ENCODE measurements around the gene ZNF90.

DNA sequence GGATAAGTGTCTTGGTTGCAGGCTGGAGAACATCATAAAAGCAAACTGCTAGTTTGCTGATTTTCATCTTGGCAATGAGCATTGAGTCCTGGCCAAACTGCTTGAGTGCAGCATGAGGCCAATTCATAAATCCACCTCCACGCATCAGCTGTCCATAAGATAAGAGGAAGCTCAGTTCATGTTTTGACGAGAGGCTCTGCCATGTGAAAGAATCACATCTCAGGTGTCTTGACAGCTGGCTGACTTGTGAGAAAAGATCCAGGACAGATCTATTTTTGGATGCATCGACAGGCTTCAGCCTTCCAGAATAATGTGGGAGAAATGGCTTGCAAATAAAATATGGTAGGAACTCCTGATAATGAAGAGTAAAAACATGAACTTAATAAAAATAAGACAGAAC, 33.1 kb upstream of the ZNF90 start:
- TF ChIP-seq, protein P1, sequence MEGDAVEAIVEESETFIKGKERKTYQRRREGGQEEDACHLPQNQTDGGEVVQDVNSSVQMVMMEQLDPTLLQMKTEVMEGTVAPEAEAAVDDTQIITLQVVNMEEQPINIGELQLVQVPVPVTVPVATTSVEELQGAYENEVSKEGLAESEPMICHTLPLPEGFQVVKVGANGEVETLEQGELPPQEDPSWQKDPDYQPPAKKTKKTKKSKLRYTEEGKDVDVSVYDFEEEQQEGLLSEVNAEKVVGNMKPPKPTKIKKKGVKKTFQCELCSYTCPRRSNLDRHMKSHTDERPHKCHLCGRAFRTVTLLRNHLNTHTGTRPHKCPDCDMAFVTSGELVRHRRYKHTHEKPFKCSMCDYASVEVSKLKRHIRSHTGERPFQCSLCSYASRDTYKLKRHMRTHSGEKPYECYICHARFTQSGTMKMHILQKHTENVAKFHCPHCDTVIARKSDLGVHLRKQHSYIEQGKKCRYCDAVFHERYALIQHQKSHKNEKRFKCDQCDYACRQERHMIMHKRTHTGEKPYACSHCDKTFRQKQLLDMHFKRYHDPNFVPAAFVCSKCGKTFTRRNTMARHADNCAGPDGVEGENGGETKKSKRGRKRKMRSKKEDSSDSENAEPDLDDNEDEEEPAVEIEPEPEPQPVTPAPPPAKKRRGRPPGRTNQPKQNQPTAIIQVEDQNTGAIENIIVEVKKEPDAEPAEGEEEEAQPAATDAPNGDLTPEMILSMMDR (IDR thresholded peaks at IDR 0.05): no peak
- no peak for TF ChIP-seq EZH2 (IDR thresholded peaks at IDR 0.05; ENCODE audit: borderline replicate concordance, insufficient read depth, low read depth, low read length, poor library complexity, severe bottlenecking)

Measured in B cell (primary cell).